Eye (tissue), 1 donor: ENCODE data around the gene QKI.
"Not testable (repeated sequence)": the region's sequence is repeated elsewhere in the genome, so short reads cannot be mapped to it uniquely, and the experiment has no call there.

Source experiments
- DNase-seq: peaks from one replicate; pipeline ENCODE4 v3.0.0-alpha.2; 2015

Gene QKI

DNA sequence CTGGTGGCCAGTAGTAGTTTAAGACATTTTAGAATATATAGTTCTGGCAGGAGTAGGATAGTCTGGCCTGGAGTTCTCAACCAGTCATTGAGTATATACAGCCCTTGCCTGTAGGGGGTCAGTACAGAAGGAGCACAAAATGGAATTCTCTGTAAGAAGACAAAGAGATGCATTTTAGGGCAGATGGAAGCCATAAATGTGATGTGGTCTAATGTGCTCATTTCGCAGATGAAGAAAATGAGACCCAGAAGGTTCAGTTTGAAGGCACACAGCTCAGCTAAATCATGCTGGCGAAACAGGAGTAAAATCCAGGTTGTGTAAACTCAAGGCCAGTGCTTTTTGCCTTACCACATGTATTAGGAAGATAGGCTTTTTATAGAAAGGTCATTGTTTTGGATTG is 29.6 kb downstream of the QKI start:
- DNase-seq, result no peak

DNA sequence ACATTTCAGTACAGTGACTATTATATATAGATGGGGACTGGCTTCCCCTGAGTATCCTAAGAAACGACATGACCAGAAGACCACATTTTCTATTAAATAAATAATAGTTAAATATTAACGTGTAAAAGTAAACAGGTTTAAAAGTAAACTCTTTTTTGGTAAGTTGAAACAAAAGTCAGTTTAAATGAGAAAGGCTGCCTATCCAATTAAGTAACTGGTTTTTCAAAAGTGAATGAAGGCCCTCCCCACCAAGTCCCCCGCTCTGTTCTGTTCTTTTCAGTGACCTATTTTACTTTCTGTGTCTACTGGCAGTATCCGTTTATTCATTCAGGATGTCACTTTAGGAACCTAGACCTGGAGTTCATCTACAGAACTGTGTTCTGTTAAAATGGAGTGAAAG is 32.0 kb downstream of the QKI start:
- DNase-seq, result no peak

DNA sequence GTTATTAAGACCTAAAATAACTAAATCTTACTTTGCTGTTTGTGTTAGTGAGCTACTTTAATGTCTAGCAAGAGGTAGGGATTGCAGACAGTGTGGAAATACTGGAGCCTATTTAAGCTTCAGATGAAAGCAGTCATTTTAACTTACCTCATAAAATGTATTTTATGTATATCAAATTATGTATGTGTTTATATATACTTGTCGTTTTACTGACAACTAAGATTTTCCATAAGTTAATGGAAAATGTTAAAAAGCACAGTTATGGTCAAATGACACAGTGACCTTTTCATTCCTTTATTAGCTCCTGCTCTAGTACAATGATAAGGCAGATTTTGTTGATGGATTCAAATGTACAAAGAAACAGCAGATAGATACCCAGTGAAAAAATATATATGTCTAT is 34.6 kb downstream of the QKI start:
- DNase-seq, result no peak

DNA sequence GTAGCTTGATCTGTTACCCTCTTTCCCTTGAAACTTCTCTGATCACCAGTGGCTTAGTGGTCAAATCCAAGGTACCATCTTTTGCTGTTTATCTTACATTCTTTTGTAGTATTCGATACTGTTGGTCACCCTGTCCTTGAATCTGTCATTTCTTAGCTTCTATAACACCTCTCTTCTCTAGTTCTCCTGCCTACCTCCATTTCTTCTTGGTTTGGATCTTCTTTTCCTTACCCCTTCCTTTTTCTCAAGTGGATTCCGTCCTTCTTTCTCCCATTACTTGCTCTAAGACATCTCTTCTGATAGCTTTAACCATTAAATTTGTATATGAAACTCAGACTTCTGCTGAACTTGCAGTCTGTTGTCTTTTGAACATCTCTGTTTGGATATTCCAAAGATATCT is 39.9 kb downstream of the QKI start:
- DNase-seq, result no peak

DNA sequence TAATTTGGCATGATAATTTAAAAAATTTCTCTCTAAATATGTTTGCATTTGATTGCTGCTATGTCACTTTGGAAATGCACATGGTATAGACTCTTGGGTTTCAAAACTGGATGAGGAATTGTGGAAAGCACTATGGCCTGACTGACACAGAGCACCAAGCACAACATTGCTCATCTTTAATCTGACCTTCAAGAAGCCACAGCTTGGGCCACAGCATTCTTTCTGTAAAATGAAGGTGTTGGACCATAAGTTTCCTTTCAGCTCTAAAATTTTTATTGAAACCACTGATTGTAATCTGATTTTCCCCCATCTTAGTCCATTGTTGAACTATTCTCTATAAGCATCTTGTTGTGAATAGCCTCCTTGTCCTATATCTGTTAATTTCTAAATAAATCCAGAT is 41.0 kb downstream of the QKI start:
- DNase-seq, result no peak

DNA sequence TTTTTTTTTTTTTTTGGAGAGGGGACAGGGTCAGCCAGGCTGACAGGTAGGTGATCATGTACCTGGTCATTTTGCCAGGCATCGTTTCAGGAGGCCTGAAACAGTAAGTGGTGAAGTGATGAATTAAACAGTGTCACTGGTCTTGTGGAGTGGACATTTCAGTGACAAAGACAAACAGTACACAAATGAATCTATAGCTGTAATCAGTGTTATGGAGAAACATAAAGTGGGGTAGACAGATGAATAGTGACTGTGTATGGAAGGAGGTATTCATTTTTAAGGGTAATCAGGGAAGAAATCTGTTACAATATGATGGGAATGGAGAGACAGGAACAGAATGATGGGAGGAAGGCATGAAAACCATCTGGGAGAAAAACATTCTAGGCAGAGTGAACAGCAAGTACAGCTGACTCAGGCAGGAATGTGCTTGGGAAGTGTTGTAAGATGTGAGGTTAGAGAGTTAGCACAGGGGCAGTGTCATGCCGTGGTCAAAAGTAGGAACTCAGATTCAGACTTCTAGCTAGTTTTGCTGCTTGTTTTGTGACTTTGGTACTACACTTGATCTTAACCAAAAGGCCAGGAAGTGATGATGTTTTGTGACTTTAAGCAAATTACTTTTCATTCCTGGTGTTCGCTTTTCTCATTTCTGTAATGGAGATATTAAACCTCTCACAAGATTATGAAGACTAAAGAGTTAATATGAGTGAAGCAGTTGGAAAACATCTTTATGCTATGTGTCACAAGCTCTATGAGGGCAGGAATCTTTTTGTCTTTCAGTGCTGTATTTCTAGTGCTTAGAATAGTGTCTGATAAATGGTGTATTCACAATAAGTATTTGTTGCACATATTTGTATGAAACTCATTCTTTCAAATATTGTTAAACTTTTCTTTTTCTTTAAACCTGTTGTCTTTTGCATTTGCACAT is 43.4 kb downstream of the QKI start:
- DNase-seq, result no peak

DNA sequence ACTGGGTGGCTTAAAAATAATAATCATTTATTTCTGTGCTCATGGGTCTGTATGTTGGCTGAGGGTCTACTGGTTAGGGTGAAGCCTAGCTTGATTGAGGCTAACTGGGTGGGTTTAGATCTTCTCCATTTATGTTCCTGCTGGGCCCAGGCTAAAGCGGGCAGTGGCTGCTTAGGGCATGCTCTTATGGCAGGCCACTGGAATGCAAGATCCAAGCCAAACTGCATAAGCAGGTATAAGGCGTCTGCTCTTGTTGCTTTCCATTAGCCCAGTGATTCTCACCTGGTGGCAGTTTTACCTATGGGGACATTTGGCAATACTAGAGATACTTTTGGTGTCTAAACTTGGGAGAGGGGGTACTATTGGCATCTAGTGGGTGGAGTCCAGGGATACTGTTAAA is 44.5 kb downstream of the QKI start:
- no peak for DNase-seq

DNA sequence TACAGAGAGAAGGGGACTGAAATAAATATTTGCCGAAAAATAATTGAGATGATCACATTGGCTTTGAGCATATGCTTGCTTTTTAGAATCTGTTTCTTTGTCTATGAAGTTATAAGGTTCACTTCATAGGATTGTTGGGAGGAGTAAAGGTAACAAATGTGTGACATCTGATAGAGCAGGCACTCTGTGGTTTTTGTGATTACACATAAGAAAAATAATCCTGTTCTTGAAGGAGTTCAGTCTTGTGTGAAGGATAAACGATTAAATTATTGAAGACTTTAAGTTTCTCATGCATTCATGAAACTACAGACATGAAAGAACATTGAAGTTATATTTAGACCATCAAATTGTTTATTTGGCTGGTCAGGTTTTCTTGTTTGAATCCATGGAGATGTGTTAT is 45.0 kb downstream of the QKI start:
- no peak for DNase-seq

DNA sequence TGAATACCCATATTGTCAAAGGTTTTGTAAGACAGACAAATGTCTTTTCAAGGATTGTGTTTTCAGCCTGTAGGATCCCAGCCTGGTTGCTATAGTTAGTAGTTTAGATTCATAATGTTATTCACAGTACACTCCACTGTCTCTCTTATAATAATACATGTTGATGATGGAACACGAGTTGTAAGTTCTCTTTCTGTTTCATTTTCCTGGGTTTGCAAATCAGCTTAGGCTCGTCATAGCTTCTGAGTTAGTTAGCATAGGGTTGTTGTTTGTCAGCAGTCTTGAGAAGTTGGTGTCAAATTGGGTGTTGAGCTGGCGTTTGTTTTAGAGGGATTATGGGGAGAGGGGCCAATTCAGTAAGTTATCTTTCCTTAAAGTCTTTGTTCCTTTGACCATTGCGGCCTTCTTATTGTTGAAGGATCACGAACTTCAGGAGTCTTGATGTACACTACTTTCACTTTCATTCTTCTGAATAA is 45.8 kb downstream of the QKI start:
- no peak for DNase-seq

DNA sequence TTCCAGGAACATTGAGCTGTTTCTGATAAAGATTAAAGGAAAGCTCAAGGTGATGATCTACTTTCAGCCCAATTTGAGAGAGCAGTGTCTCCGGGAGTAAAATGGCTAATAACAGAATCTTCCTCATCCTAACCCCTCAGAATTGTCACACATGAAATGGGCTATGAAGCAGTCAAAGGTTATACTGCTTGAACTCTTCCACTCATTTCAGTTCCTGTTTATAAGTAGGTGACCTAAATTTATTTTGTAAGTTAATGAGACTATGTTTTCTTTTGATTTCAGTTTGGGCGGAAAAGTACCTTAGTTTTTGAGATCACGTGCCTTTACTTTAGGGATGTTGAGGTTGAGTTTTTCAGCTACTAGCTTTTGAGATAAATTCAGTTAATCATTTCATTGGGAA is 47.2 kb downstream of the QKI start:
- no peak for DNase-seq

DNA sequence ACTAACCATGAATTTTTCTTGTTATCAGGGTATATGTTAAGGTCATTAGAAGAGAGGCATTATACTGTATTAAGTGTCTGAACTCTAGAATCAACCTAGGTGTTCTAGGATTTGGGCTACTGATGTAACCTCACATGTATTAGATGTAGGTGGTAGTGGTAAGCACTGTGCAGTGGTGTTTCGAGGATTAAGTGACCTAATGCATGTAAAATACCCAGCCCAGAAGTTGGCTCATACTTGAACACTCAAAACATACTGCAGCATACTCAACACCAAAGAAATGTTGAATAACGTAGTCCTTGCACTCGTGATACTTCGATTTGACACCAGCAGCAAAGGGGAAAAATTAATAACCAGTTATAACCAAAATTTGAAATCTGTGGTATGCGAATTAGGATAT is 48.7 kb downstream of the QKI start:
- no peak for DNase-seq

DNA sequence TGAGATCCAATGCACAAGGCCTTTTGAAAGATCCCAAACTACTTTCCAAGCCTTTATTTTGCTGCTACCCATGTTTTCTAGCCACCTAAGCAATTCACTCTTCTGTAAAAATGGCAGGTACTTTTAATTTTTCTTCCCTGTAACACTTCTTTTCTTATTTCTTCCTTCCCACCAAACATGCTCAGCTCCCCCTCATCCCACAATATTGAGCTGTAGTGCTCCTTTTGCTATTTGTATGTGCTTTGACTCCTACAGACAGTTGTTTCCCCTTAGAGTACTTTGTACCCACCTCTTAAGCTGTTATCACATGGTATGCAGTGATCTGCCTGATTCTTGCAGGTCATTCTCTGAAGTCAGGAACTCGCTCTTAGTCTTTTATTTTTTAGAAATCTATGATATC is 49.3 kb downstream of the QKI start:
- no peak for DNase-seq

DNA sequence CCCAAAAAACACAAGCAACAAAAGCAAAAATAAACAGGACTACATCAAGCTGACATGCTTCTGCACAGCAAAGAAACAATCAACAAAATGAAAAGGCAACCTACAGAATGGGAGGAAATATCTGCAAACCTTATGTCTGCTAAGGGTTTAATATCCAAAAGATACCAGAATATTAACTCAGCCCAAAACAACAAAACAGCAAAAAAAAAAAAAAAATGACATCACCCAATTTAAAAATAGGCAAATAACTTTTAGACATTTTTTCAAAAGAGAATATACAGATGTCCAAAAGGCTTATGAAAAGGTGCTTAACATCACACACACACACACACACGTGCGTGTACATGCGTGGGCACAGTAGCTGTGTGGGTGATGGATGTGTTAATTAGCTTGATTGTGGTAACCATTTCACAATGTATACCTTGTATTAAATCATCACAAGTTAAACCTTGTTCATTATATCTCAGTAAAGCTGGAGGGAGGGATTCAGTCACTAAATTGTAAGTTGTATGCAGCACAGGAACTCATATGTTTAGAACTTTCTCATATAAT is 52.4 kb downstream of the QKI start:
- DNase-seq, result no peak

DNA sequence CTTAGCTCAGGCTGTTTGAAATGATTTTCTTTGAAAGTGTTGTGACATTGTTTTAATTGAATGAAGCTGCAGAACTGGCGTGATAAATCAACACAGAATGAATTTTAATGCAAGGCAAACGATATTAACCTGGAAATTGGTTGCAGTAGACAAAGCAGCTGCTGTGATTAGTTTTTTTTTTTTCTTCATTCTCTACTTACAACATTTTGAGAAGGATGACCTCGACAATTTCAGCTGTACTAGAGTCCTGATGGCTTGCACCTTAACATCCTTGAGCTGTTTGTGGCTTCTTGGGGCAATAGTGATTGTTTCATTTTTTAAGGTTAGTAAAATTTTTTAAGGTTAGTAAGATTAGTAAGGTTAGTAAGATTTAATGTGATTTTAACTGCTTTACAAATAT is 54.2 kb downstream of the QKI start:
- no peak for DNase-seq

DNA sequence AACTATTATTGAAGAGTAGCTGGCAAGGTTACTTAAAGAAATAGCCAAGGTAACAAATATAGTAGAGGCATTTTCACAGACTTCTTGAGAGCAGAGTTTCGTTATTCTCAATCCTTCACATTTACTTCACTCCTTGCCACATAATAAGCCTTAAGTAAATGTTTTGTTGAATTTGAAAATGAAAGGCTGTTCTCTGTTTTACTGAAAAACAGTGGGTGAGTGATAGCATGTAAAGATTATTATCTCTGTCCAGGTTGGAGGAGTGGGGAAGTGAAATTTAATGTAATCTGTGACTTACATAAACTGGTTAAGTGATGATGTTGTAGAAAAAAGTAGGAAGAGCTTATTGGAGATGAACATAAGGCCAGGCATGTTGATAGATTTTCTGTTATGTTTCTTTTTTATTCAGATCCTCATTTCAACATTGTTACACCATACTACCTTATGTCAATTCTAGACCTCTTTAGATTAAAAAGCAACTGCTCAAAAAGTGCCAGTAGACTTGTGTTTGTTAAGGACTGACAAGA is 55.0 kb downstream of the QKI start:
- DNase-seq, result no peak

DNA sequence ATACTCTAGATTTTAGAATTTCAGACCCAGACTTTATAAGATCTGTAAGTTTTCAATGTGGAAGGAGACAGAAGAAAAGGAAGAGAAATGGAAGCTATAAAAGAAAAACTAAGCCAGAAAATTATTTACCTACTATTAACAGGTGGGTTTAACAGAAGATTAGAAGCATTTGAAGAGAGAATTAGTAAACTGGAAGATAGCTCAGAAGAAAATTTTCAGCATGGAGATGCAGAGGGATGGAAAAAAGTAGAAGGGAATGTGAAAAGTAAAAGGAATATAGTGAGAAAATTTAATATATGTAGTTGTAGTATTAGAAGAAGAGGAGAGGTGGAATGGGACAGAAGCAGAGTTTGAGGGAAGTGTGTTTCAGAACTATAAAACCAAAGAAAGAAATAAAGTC is 56.1 kb downstream of the QKI start:
- DNase-seq, result no peak

DNA sequence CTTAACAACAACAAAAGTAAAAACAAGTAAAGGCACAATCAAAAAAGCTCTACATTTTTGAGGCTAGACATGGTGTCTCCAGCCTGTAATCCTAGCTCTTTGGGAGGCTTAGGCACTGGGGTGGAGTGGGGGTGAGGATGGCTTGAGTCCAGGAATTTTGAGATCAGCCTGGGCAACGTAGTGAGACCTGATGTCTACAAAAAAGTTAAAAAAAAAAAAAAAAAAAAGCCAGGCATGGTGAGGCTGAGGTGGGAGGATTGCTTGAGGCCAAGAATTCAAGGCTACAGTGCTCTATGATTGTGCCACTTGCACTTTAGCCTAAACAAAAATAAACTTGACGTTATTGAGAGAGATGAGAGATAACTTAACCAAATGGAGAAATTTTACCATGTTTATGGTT is 60.1 kb downstream of the QKI start:
- no peak for DNase-seq

DNA sequence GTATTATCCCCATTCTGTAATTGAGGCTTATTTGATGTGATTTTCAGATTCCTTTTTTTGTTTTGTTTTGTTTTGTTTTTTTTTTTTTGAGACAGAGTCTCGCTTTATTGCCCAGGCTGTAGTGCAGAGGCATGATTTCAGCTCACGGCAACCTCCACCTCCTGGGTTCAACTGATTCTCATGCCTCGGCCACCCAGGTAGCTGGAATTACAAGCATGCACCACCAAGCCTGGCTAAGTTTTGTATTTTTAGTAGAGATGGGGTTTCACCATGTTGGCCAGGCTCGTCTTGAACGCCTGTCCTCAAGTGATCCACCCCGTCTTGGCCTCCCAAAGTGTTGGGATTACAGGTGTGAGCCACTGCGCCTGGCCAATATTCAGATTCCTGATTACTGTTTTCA is 62.4 kb downstream of the QKI start:
- not testable (repeated sequence) for DNase-seq

DNA sequence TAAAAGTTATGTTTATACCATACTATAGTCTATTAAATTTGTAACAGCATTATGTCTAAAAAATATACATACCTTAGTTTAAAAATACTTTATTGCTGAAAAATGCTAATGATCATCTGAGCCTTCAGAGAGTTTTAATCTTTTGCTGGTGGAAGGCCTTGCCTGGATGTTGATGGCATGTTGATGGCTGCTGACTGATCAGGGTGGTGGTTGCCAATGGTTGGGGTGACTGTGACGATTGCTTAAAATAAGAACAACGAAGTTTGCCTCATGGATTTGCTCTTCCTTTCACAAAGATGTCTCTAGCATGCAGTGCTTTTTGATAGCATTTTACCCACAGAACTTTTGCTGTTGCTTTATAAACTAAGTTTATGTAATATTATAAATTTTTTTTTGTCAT is 68.6 kb downstream of the QKI start:
- no peak for DNase-seq

DNA sequence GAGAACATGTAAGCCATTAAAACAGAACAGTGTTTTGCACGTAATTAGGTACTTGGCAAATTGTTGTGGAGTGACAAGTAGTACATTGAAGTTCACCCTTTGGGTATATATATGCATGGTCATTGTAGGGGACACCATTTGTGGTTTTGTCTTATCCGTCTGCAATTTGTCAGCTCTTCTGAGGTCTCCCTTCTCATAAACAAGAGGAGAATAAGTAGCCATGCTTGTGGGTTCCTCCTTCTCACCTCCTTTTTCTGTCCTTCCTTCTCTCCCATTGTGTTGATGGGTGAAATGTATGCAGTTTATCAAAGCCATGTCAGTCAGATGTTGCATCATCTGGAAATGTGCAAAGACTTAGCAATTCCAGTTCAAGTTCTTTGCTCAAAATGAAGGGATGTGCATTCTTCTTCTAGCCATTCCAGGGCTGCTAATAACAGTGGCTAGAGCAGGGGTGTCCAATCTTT is 70.9 kb downstream of the QKI start:
- no peak for DNase-seq

DNA sequence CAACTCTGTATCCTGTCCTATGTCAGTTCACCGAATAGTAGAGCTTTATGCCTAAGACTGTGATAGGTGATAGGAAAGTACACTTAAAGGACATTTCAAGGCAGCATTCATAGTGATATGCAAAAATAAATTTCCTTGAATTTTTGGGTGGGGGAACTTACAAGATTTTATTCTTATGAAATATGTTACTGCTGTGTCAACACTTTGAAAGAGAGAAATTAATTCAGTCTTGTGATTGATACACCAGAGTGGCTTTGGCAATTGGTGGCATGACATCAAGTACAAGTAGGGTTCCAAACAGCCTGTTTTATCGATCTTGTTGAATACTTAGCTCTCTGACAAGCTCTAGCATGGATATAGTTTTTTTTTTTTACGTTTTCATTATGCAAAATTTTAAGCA is 72.3 kb downstream of the QKI start:
- DNase-seq, result no peak

DNA sequence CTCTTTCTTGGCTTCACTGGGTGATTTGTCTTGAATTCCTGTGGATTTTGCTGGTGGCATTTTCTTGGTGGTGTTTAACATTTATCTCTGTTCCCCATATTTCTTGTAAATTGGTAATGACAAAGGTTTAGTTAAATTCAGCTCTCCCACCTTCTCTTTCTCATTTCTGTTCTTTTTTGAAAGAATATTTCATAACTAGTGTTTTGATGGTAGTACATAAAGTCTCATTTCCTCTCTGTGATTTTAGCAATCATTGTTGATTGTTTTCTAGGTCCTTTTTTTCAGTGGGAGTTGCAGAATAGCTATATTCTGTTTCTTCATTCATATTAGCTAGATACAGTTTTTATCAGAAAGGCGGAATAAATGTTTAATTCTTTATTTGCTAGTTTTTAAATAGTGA is 73.1 kb downstream of the QKI start:
- no peak for DNase-seq

DNA sequence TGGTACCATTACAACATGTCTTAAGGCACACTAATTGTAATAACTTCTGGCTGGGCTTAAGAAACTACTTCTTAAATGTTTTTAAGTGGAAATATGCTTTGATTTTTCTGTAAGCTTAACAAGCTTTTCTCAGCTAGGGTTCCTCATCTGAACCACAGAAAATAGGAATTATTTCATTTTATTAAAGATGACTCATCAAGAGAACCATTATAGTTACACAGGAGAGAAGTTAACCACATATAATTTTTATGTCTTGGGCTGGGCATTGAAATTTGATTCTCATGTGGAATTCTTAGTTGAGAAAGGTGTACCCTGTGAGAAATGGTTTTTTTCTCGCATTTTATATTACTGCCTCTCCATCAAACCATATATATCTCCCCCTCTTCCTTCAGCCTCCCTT is 75.1 kb downstream of the QKI start:
- no peak for DNase-seq

DNA sequence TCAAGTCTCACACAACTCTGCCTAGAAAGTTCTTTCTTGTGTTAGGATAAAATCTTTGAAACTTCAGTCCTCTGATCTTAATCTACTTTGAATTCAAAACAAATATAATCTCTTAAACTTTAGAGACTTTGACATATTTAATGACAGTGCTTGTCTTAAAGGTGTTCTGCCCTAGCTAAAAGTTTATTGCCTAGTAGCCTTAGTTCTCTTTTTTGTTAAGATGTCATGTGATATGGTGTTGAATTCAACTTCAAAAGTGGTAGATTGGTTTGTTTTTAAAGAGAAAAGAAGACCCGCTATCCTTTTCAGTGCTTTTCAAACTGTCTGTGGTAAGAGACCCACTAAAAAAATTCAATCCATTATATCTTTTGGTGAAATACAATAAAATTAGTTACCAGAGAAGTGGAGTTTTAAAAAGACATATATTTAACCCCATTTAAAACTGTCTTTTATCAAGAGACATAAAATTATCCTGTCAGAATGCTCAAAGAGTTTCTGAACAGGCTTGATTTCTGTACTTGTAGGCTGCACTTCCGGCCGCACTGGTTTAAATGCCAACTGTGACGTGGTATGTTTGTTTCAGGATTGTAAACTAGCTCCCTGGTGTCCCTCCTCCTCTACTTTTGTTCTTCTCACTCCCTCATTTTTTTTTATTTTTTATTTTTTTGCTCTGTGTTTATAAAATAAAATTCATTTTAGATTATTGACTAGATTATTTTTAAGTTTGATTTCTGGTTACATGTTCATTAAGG is 76.5 kb downstream of the QKI start:
- peak; percentile 26 for DNase-seq
